NCI-H146 treated with DMSO at 0.1 percent for 48 hours (cell line): ENCODE measurements around the gene TCFL5.
A peak's percentile ranks its signal among the peaks of the same experiment; 100 is the strongest.

ENCODE experiments used
- DNase-seq: peaks from one replicate; lab custom pipeline; 2025; ENCODE audit not compliant: unreplicated experiment; lab: John Stamatoyannopoulos, UW

Gene TCFL5

GRCh38 chr20:62861726-62862336, at the start of gene TCFL5:
Gene TCFL5, minus strand, starts transcription at chr20:62861822. Its CDS starts 152 bp downstream, at chr20:62861670.
- peak; percentile 69 for DNase-seq

- DNase-seq = no peak
These were observed 49.3 kb upstream of the TCFL5 start for GRCh38 chr20:62910777-62911497.

- DNase-seq = no peak
These were observed 48.7 kb upstream of the TCFL5 start for GRCh38 chr20:62910217-62910766.

GRCh38 chr20:62908971-62909791, 47.6 kb upstream of the TCFL5 start:
- DNase-seq = peak; percentile 94

- DNase-seq = no peak
These were observed 46.0 kb upstream of the TCFL5 start for GRCh38 chr20:62907384-62908317.

- DNase-seq = no peak
These were observed 45.2 kb upstream of the TCFL5 start for GRCh38 chr20:62906647-62907375.

- no peak for DNase-seq
These were observed 44.6 kb upstream of the TCFL5 start for GRCh38 chr20:62906209-62906608.

GRCh38 chr20:62905536-62906117, 44.0 kb upstream of the TCFL5 start:
- no peak for DNase-seq

GRCh38 chr20:62902926-62903615, 41.4 kb upstream of the TCFL5 start:
- DNase-seq = no peak

GRCh38 chr20:62901891-62902290, 40.3 kb upstream of the TCFL5 start:
- DNase-seq = no peak

GRCh38 chr20:62900692-62901584, 39.3 kb upstream of the TCFL5 start:
- no peak for DNase-seq

- DNase-seq = peak; percentile 16
These were observed 38.5 kb upstream of the TCFL5 start for GRCh38 chr20:62900052-62900691.

GRCh38 chr20:62899633-62900051, 38.0 kb upstream of the TCFL5 start:
- no peak for DNase-seq

- DNase-seq = no peak
These were observed 37.5 kb upstream of the TCFL5 start for GRCh38 chr20:62898970-62899632.

- DNase-seq = no peak
These were observed 36.7 kb upstream of the TCFL5 start for GRCh38 chr20:62898093-62898964.

GRCh38 chr20:62897666-62898065, 36.0 kb upstream of the TCFL5 start:
- DNase-seq = no peak
